ENCODE results near the gene MRO. TPM values are rescaled to one million over a fixed set of nuclear protein-coding genes. Genes with fewer than 3 reads are reported as not detected.

MRO gene
- total and polyA plus RNA-seq, 2 donors (not counting 1 experiment from before 2014, with no cell fraction given): under 0.01 to 0.02 TPM

GRCh38 chr18:50806208-50806616 is 13.6 kb downstream of the MRO start:
- Histone ChIP-seq H3K79me2 (ENCODE audit: control insufficient read depth, insufficient read depth, low read length) (no peaks in the 10 kb centered on the region), H2AFZ (ENCODE audit: low read length) (no peak overlapping the region), H3K4me2 (ENCODE audit: extremely low read depth, insufficient read depth, low read length) (no peak overlapping the region), H3K27me3 (ENCODE audit: control insufficient read depth, insufficient read depth, low read length) (no peaks in the 10 kb centered on the region), H3K4me3 (replicated peaks in 1 of 4; ENCODE audit: control extremely low read depth in 1 of 4, insufficient read depth in 1 of 4, low read depth in 3 of 4, low read length in 4 of 4) (no peak overlapping the region), H3K27ac (ENCODE audit: insufficient read depth, low read length) (no peak overlapping the region), H3K9me3 (ENCODE audit: control insufficient read depth, insufficient read depth, low read depth, low read length) (no peaks in the 10 kb centered on the region), H3K36me3 (ENCODE audit: control insufficient read depth, insufficient read depth, low read length) (no peaks in the 10 kb centered on the region), H4K20me1 (ENCODE audit: control insufficient read depth, extremely low read depth, insufficient read depth, low read length) (no peaks in the 10 kb centered on the region), H3K4me1 (ENCODE audit: control insufficient read depth, extremely low read depth, insufficient read depth, low read length) (no peaks in the 10 kb centered on the region), H3K9ac (ENCODE audit: insufficient read depth, low read length) (no peak overlapping the region)
- TF ChIP-seq EZH2 (IDR thresholded peaks at IDR 0.05; ENCODE audit: low read length, missing control alignments) (no peak), CTCF (conservative IDR thresholded peaks at IDR 0.05 in 1 of 2, IDR thresholded peaks at IDR 0.05 in 1 of 2; ENCODE audit: low read depth in 1 of 2, low read length in 2 of 2) (no peak)
- DNase-seq (ENCODE audit: low read depth in 2 of 2): no peak

GRCh38 chr18:50805732-50806131 is 14.1 kb downstream of the MRO start:
- H3K4me3 ChIP-seq (replicated peaks in 1 of 4; ENCODE audit: control extremely low read depth in 1 of 4, insufficient read depth in 1 of 4, low read depth in 3 of 4, low read length in 4 of 4): no peak overlapping the region
- no peak overlapping the region for H2AFZ ChIP-seq (ENCODE audit: low read length)
- no peak for DNase-seq (ENCODE audit: low read depth in 2 of 2)
- no peak overlapping the region for H3K27ac ChIP-seq (ENCODE audit: insufficient read depth, low read length)
- H3K9ac ChIP-seq (ENCODE audit: insufficient read depth, low read length): no peak overlapping the region
- H3K27me3 ChIP-seq (ENCODE audit: control insufficient read depth, insufficient read depth, low read length): no peaks in the 10 kb centered on the region
- no peaks in the 10 kb centered on the region for H3K36me3 ChIP-seq (ENCODE audit: control insufficient read depth, insufficient read depth, low read length)
- H3K9me3 ChIP-seq (ENCODE audit: control insufficient read depth, insufficient read depth, low read depth, low read length): no peaks in the 10 kb centered on the region
- no peak overlapping the region for H3K4me2 ChIP-seq (ENCODE audit: extremely low read depth, insufficient read depth, low read length)
- H4K20me1 ChIP-seq (ENCODE audit: control insufficient read depth, extremely low read depth, insufficient read depth, low read length): no peaks in the 10 kb centered on the region
- H3K4me1 ChIP-seq (ENCODE audit: control insufficient read depth, extremely low read depth, insufficient read depth, low read length): no peaks in the 10 kb centered on the region
- no peaks in the 10 kb centered on the region for H3K79me2 ChIP-seq (ENCODE audit: control insufficient read depth, insufficient read depth, low read length)
- no peak for TF ChIP-seq EZH2 (IDR thresholded peaks at IDR 0.05; ENCODE audit: low read length, missing control alignments)
- TF ChIP-seq CTCF (conservative IDR thresholded peaks at IDR 0.05 in 1 of 2, IDR thresholded peaks at IDR 0.05 in 1 of 2; ENCODE audit: low read depth in 1 of 2, low read length in 2 of 2): no peak

DNA sequence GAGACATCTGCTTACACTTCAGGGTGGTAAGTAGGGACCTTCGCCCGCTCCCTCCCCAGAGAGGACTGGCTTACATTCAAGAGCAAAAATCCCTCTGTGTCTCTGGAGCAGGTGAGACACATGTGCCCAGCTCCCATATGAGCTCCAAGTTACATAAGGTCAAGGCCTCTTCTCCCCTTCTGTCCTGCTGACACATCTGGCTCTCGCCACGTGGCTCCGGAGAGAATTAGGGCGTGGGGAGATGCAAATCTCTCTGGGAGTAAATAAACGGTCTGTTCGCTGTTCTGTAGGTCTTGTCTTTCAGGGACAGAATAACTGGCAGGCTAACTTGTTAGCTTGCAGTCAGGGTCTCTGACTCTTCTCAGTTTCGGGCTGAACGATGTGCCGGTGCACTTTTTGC is 16.2 kb downstream of the MRO start:
- H4K20me1 ChIP-seq (ENCODE audit: control insufficient read depth, extremely low read depth, insufficient read depth, low read length): no peaks in the 10 kb centered on the region
- no peaks in the 10 kb centered on the region for H3K27me3 ChIP-seq (ENCODE audit: control insufficient read depth, insufficient read depth, low read length)
- H3K27ac ChIP-seq (ENCODE audit: insufficient read depth, low read length): no peak overlapping the region
- H2AFZ ChIP-seq (ENCODE audit: low read length): no peak overlapping the region
- H3K4me1 ChIP-seq (ENCODE audit: control insufficient read depth, extremely low read depth, insufficient read depth, low read length): no peaks in the 10 kb centered on the region
- no peak overlapping the region for H3K4me2 ChIP-seq (ENCODE audit: extremely low read depth, insufficient read depth, low read length)
- no peaks in the 10 kb centered on the region for H3K36me3 ChIP-seq (ENCODE audit: control insufficient read depth, insufficient read depth, low read length)
- H3K9me3 ChIP-seq (ENCODE audit: control insufficient read depth, insufficient read depth, low read depth, low read length): no peaks in the 10 kb centered on the region
- no peak for TF ChIP-seq EZH2 (IDR thresholded peaks at IDR 0.05; ENCODE audit: low read length, missing control alignments)
- H3K9ac ChIP-seq (ENCODE audit: insufficient read depth, low read length): no peak overlapping the region
- DNase-seq (ENCODE audit: low read depth in 2 of 2): no peak
- H3K79me2 ChIP-seq (ENCODE audit: control insufficient read depth, insufficient read depth, low read length): no peaks in the 10 kb centered on the region
- no peak overlapping the region for H3K4me3 ChIP-seq (replicated peaks in 1 of 4; ENCODE audit: control extremely low read depth in 1 of 4, insufficient read depth in 1 of 4, low read depth in 3 of 4, low read length in 4 of 4)

Data from fibroblast of lung (primary cell).